ENCODE results near the gene HSDL1. TPM values are rescaled to one million over a fixed set of nuclear protein-coding genes. Genes with fewer than 3 reads are reported as not detected.

The HSDL1 gene
- total and polyA plus RNA-seq, 4 donors = 12.6 to 41.3 (median 16.7) TPM

DNA sequence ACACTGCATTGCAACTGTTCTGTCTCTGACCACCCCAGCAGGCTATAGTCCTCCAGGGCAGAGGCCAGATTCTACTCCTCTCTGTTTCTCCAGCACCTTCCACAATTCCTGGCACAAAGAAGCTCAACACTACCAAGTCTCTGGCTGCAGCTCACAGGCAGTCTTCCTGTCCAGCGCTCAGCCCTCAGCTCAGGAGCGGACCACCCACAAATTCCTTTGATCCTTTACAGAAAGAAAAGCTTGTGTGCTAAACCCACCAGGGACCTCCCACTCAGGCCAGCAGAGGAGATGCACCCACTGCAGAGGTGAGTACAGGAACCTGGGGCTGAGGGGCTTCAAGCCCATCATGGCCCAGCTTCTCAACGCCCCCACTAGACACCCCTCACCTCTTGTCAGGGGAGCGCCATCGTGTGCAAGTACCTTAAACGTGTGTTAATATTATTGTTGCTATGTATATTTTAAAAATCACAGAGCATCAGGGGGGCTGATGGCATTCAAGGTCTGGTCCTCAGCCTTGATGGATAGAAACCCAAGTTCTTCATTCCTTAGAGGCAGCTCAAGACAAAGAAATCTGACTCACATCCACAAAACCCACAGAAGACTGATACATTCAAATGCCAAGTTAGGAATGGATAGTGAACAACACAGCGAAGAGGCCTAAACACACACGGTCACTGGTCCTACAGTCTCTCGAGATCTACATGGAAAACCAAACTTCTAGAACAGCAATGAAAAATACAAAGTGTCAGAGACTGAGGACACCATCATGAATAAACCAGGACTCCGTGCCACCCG is 8.4 kb downstream of the HSDL1 start:
- no peak overlapping the region for H3K9ac ChIP-seq (ENCODE audit: insufficient read depth in 1 of 2, low read length in 2 of 2)
- H3K9me3 ChIP-seq (ENCODE audit: control insufficient read depth in 4 of 4, insufficient read depth in 3 of 4, low read length in 3 of 4) = no peaks in the 10 kb centered on the region
- peaks cover 0 to 19% (median 2%) of the 10 kb centered on the region in 5 donors for H3K4me1 ChIP-seq (ENCODE audit: control insufficient read depth in 5 of 5, insufficient read depth in 5 of 5, low read length in 5 of 5)
- H3K4me3 ChIP-seq = no peak overlapping the region
- no peak for TF ChIP-seq CTCF (IDR thresholded peaks at IDR 0.05; ENCODE audit: control extremely low read depth, extremely low read depth)
- peak; percentile 23 to 40 (median 38) for DNase-seq
- no peak for ATAC-seq (ENCODE audit: insufficient read depth, low FRiP score)
- H3K27ac ChIP-seq (ENCODE audit: low read depth in 1 of 2, low read length in 1 of 2) = no peak overlapping the region
- 92 to 93% methylated on average over 11 of the region's 11 CpGs for WGBS, 2 donors
- H3K27me3 ChIP-seq (ENCODE audit: control insufficient read depth in 3 of 3, insufficient read depth in 3 of 3, low read length in 2 of 3) = no peaks in the 10 kb centered on the region
- H3K36me3 ChIP-seq (ENCODE audit: control insufficient read depth in 4 of 4, insufficient read depth in 4 of 4, low read length in 4 of 4) = no peaks in the 10 kb centered on the region

GRCh38 chr16:84132527-84133285 is 12.3 kb downstream of the HSDL1 start:
- Histone ChIP-seq H3K4me3 (no peak overlapping the region), H3K36me3 (ENCODE audit: control insufficient read depth in 4 of 4, insufficient read depth in 4 of 4, low read length in 4 of 4) (peaks cover 7 to 13% (median 12%) of the 10 kb centered on the region in 4 donors), H3K9me3 (ENCODE audit: control insufficient read depth in 4 of 4, insufficient read depth in 3 of 4, low read length in 3 of 4) (no peaks in the 10 kb centered on the region), H3K4me1 (ENCODE audit: control insufficient read depth in 5 of 5, insufficient read depth in 5 of 5, low read length in 5 of 5) (peaks cover 0 to 8% (median 2%) of the 10 kb centered on the region in 5 donors), H3K27ac (ENCODE audit: low read depth in 1 of 2, low read length in 1 of 2) (no peak overlapping the region), H3K27me3 (ENCODE audit: control insufficient read depth in 3 of 3, insufficient read depth in 3 of 3, low read length in 2 of 3) (no peaks in the 10 kb centered on the region), H3K9ac (ENCODE audit: insufficient read depth in 1 of 2, low read length in 2 of 2) (no peak overlapping the region)
- 89 to 91% methylated on average over 7 of the region's 7 CpGs for WGBS, 2 donors
- TF ChIP-seq CTCF (IDR thresholded peaks at IDR 0.05; ENCODE audit: control extremely low read depth, extremely low read depth) = no peak
- no peak for DNase-seq
- ATAC-seq (ENCODE audit: insufficient read depth, low FRiP score) = no peak

- H3K9ac ChIP-seq (ENCODE audit: insufficient read depth in 1 of 2, low read length in 2 of 2) = no peak overlapping the region
- WGBS, 2 donors = 88 to 92% methylated on average over 5 of the region's 5 CpGs
- no peak overlapping the region for H3K4me3 ChIP-seq
Measured at GRCh38 chr16:84131117-84131516, 13.9 kb downstream of the HSDL1 start.

More at GRCh38 chr16:84131117-84131516, 13.9 kb downstream of the HSDL1 start:
- H3K27me3 ChIP-seq (ENCODE audit: control insufficient read depth in 3 of 3, insufficient read depth in 3 of 3, low read length in 2 of 3) = no peaks in the 10 kb centered on the region
- no peak for TF ChIP-seq CTCF (IDR thresholded peaks at IDR 0.05; ENCODE audit: control extremely low read depth, extremely low read depth)
- ATAC-seq (ENCODE audit: insufficient read depth, low FRiP score) (no peak), DNase-seq (no peak)
- no peaks in the 10 kb centered on the region for H3K9me3 ChIP-seq (ENCODE audit: control insufficient read depth in 4 of 4, insufficient read depth in 3 of 4, low read length in 3 of 4)
- H3K27ac ChIP-seq (ENCODE audit: low read depth in 1 of 2, low read length in 1 of 2) = no peak overlapping the region
- peaks cover 7 to 21% (median 15%) of the 10 kb centered on the region in 4 donors for H3K36me3 ChIP-seq (ENCODE audit: control insufficient read depth in 4 of 4, insufficient read depth in 4 of 4, low read length in 4 of 4)
- no peaks in the 10 kb centered on the region for H3K4me1 ChIP-seq (ENCODE audit: control insufficient read depth in 5 of 5, insufficient read depth in 5 of 5, low read length in 5 of 5)

Data from lung (tissue), 12 donors.